Transverse colon (tissue), 4 donors: ENCODE data around the gene HRC. TPM values are rescaled to one million over a fixed set of nuclear protein-coding genes. Genes with fewer than 3 reads are reported as not detected.
"Not testable (repeated sequence)": the region's sequence is repeated elsewhere in the genome, so short reads cannot be mapped to it uniquely, and the experiment has no call there.

ENCODE experiments used
- DNase-seq: peaks from one replicate; pipeline ENCODE4 v3.0.0-alpha.2; 2019
- H3K27ac ChIP-seq, 4 donors: fragments of 200-600 bp; sonication (generic); 2 replicates each; pipeline ENCODE4 v1.5.1; 2016 to 2018; ENCODE audit warnings: inconsistent platforms in 4 of 4
- H3K27me3 ChIP-seq: fragments of 200-600 bp; sonication (generic); 2 replicates; pipeline ENCODE4 v1.5.1; 2017; ENCODE audit warnings: inconsistent platforms
- H3K36me3 ChIP-seq, 4 donors: fragments of 200-600 bp; sonication (generic); 2 replicates each; pipeline ENCODE4 v1.5.1; 2017 to 2019; ENCODE audit warnings: inconsistent platforms in 4 of 4
- H3K4me1 ChIP-seq, 4 donors: fragments of 200-600 bp; sonication (generic); 2 replicates each; pipeline ENCODE4 v1.5.1; 2017 to 2020; ENCODE audit warnings: inconsistent platforms in 4 of 4
- H3K4me3 ChIP-seq, 4 donors: fragments of 200-600 bp; sonication (generic); 1 replicate in 1 of 4; 2 replicates in 3 of 4; pipeline versions ENCODE4 v1.5.1 to v1.6.1; 2017 to 2019; ENCODE audit warnings: inconsistent platforms in 4 of 4
- H3K9me3 ChIP-seq, 2 donors: fragments of 200-600 bp; sonication (generic); 2 replicates each; pipeline ENCODE4 v1.5.1; 2017 to 2019; ENCODE audit warnings: inconsistent platforms in 2 of 2
- CTCF ChIP-seq, 5 experiments: fragments of 200-600 bp in 3 of 5; fragments of 450-650 bp in 2 of 5; sonication (generic) in 3 of 5; IDR thresholded peaks; 1 replicate in 2 of 5; 2 replicates in 3 of 5; pipeline ENCODE4 v1.5.1; 2016 to 2017; ENCODE audit warnings: antibody characterized with exemption in 5 of 5, inconsistent platforms in 3 of 5, mild to moderate bottlenecking in 2 of 5, moderate library complexity in 1 of 5
- EP300 ChIP-seq: sonication (generic); formaldehyde crosslinking; IDR thresholded peaks from one replicate; pipeline ENCODE4 v1.6.1; 2017; ENCODE audit warnings: antibody characterized with exemption, low read depth
- POLR2A ChIP-seq: fragments of 450-650 bp; IDR thresholded peaks from one replicate; pipeline ENCODE4 v1.6.1; 2016; ENCODE audit warnings: antibody characterized with exemption, mild to moderate bottlenecking, moderate library complexity
- POLR2AphosphoS5 ChIP-seq, 3 donors: sonication (generic); formaldehyde crosslinking; IDR thresholded peaks; one replicate each; pipeline ENCODE4 v1.6.1; 2016; ENCODE audit warnings: antibody characterized with exemption in 3 of 3
- WGBS, 2 donors: methylation state at CpG; one replicate each; pipeline ENCODE4 v1.1.5; 2018; ENCODE audit warnings: low coverage in 1 of 2; 5-methylcytosine and 5-hydroxymethylcytosine counted together
- in situ Hi-C, 4 donors: fragments of 200-750 bp; cut with MboI; loops; one replicate each; pipeline versions ENCODE4 v1.15.0 to v1.15.1; 2017; ENCODE audit warnings: low sequenced_read_pairs in 3 of 4, low pct_ligation_motif_present in 1 of 4, low pct_unique_long_range_greater_than_20kb in 1 of 4
- intact Hi-C: fragments of 100-400 bp; cut with DNase I; formaldehyde crosslinking; loops from one replicate; pipeline ENCODE4 v1.15.1; 2023; ENCODE audit warnings: low total_unique reads
- total RNA-seq, 4 donors: library from RNA; depleted of rRNA; stranded (reverse); fragments of >200 nt; gene quantifications; one replicate each; pipeline ENCODE4 v1.1.0, GENCODE V29; 2016

Gene HRC
- total RNA-seq, 4 donors from 2014 or later: 0.16 to 0.82 TPM; not detected in 2

DNA sequence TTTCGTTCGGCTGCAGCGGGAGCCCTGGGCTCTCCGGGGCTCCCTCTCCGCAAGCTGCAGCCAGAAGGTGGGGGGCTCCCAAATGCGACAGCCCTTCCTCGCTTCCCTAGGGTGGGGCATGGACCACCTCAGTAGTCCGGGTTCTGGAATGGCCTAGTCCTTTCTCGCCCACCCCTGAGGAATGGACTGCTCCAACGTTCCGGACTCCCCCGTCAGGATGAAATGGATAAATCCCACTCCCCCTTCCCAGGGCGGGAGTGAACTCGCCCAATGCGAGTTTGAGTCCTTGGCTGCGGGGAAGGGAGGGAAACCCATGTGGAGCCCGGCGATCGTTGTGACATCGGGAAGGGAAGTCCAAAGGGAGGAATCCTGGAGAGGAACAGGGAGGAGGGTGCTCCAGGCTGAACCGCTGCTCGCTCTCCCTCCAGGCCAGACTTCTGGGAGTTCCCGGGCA is 5.5 kb downstream of the HRC start:
- H3K9me3 ChIP-seq: no peaks in the 10 kb centered on the region
- in situ Hi-C loops: loop anchor here in 2 of 4 donors (10.0 kb wide), 1 partner anchor 55 kb away; no protein-coding TSS in a partner anchor
- H3K27me3 ChIP-seq: no peaks in the 10 kb centered on the region
- intact Hi-C loops: loop anchor here (5.0 kb wide), 1 partner anchor 52 kb away; no protein-coding TSS in a partner anchor
- no peak for TF ChIP-seq POLR2AphosphoS5 (IDR thresholded peaks at IDR 0.05)
- no peak for TF ChIP-seq POLR2A
- no peak for TF ChIP-seq CTCF (IDR thresholded peaks at IDR 0.05)
- no peak for TF ChIP-seq EP300
- WGBS, 2 donors: 2% methylated on average over 23 of the region's 23 CpGs; no CpG with 5 or more reads in 1 of the 2 donors
- H3K27ac ChIP-seq: peak overlapping the region; percentile 83 to 94 (median 92)
- peak; percentile 60 for DNase-seq
- H3K4me1 ChIP-seq: peaks cover 17 to 52% (median 35%) of the 10 kb centered on the region in 4 donors
- H3K36me3 ChIP-seq: no peaks in the 10 kb centered on the region
- peak overlapping the region; percentile 54 to 78 (median 64) for H3K4me3 ChIP-seq

- TF ChIP-seq POLR2A: peak; percentile 87
- TF ChIP-seq EP300: no peak
- peak; percentile 82 to 94 (median 94) for TF ChIP-seq POLR2AphosphoS5 (IDR thresholded peaks at IDR 0.05)
- in situ Hi-C loops: loop anchor here in 2 of 4 donors (10.0 kb wide), 1 partner anchor 54 kb away; no protein-coding TSS in a partner anchor
- H3K27ac ChIP-seq: peak overlapping the region; percentile 83 to 94 (median 92)
- no peaks in the 10 kb centered on the region for H3K36me3 ChIP-seq
- intact Hi-C loops: loop anchor here (5.0 kb wide), 1 partner anchor 52 kb away; no protein-coding TSS in a partner anchor
- no peaks in the 10 kb centered on the region for H3K27me3 ChIP-seq
- DNase-seq: peak; percentile 100
- peak overlapping the region; percentile 54 to 78 (median 64) for H3K4me3 ChIP-seq
- peaks cover 17 to 52% (median 35%) of the 10 kb centered on the region in 4 donors for H3K4me1 ChIP-seq
- H3K9me3 ChIP-seq: no peaks in the 10 kb centered on the region
- WGBS, 2 donors: 3 to 4% methylated on average over 14 to 48 of the region's 49 CpGs
These were observed 6.2 kb downstream of the HRC start for GRCh38 chr19:49148784-49149651.

DNA sequence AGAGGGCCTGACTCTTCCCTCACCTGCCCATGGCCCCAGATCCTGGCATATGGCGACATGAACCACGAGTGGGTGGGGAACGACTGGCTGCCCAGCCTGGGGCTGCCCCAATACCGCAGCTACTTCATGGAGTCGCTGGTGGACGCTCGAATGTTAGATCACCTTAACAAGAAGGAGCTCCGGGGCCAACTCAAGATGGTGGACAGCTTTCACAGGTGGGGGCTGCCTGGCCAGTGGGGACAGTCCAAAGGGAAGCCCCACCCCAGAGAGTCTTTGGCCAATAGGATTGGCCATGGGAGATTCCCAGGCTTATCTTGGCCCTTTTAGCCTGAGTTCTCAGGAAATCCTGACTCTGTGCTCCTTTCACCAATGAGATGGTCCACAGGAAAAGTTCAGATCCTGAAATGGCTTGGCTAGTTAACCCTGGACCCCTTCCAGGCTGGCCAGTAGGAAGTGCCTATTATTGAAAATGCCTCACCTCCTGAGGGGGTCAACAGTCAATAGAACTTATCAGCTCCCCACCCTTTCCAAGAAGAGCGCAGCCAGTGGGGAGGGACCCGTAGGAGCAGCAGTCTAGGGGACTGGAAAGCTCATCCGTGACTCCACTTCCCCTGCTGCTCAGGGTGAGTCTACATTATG is 7.0 kb downstream of the HRC start:
- Histone ChIP-seq H3K27ac (peak overlapping the region; percentile 83 to 94 (median 92)), H3K4me1 (peaks cover 17 to 52% (median 37%) of the 10 kb centered on the region in 4 donors), H3K36me3 (no peaks in the 10 kb centered on the region), H3K27me3 (no peaks in the 10 kb centered on the region), H3K9me3 (no peaks in the 10 kb centered on the region), H3K4me3 (peak overlapping the region in 3 of 4 donors; percentile 54 to 72 (median 56))
- DNase-seq: no peak
- in situ Hi-C loops: loop anchor here in 2 of 4 donors (10.0 kb wide), 1 partner anchor 53 kb away; no protein-coding TSS in a partner anchor
- WGBS, 2 donors: 13 to 75% methylated on average over 3 to 11 of the region's 11 CpGs
- TF ChIP-seq POLR2AphosphoS5 (IDR thresholded peaks at IDR 0.05): no peak
- intact Hi-C loops: loop anchor here (5.0 kb wide), 1 partner anchor 51 kb away; no protein-coding TSS in a partner anchor

GRCh38 chr19:49146408-49146770 is 8.8 kb downstream of the HRC start:
- H3K27ac ChIP-seq, H3K36me3 ChIP-seq, H3K4me3 ChIP-seq, H3K27me3 ChIP-seq, H3K9me3 ChIP-seq, DNase-seq: not testable (repeated sequence)
- intact Hi-C loops: loop anchor here (5.0 kb wide), 1 partner anchor 49 kb away; no protein-coding TSS in a partner anchor
- in situ Hi-C loops: loop anchor here in 2 of 4 donors (10.0 kb wide), 1 partner anchor 52 kb away; no protein-coding TSS in a partner anchor
- peaks cover 17 to 46% (median 42%) of the 10 kb centered on the region in 4 donors for H3K4me1 ChIP-seq
- WGBS, 2 donors: 32% methylated on average over 7 of the region's 7 CpGs; no CpG with 5 or more reads in 1 of the 2 donors

DNA sequence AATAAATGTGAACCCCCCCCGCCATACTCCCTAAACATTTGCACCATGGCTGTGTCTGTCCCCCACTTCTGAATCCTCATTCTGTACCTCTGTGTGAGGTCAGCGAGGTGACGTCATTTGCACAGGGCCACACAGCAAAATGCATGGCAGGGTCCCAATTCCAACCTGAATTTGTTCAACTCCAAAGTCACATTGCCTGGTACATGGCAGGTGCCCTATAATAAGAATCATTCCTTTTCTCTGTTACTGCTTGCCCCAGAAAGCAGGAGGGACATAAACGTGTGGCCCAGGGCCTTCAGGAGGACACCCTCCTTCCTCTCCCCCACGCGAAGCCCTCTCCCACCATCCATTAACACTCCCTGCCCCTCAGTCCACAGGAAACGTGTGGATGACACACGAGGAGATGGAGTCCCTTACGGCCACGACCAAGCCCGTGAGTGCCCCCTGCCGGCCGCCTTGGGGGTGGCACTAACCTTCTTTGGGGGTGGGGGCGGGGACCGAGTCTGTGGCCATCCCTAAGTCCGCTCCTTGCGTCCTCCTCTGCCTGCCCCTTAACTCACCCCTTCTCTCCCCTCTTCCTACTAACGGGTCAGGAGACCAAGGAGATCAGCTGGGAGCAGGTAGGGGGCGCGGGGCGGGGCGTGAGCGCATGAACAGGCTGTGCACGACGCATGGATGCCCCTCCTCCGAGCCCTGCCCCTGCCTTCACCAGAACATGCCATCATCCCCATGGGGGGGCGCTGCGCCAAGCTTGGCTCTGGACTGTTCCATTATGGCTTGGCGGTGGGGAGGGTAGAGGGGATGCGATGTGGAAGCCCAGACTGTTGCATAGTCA is 9.4 kb downstream of the HRC start:
- peak overlapping the region in 2 of 4 donors; percentile 11 to 17 for H3K4me3 ChIP-seq

More for the DNA sequence above, 9.4 kb downstream of the HRC start:
- Histone ChIP-seq H3K4me1 (peaks cover 13 to 40% (median 36%) of the 10 kb centered on the region in 4 donors), H3K9me3 (no peaks in the 10 kb centered on the region), H3K27ac (no peak overlapping the region), H3K27me3 (no peaks in the 10 kb centered on the region), H3K36me3 (no peaks in the 10 kb centered on the region)
- intact Hi-C loops (loop anchor here (5.0 kb wide), 1 partner anchor 48 kb away; no protein-coding TSS in a partner anchor), in situ Hi-C loops (loop anchor here in 2 of 4 donors (10.0 kb wide), 1 partner anchor 51 kb away; no protein-coding TSS in a partner anchor)
- DNase-seq: peak; percentile 86
- TF ChIP-seq EP300: no peak
- peak; percentile 83 to 96 (median 92) for TF ChIP-seq CTCF (IDR thresholded peaks at IDR 0.05)
- TF ChIP-seq POLR2A: no peak
- TF ChIP-seq POLR2AphosphoS5 (IDR thresholded peaks at IDR 0.05): no peak
- 0 to 8% methylated on average over 7 to 27 of the region's 30 CpGs for WGBS, 2 donors
